ENCODE data around the gene VAV3. TPM values are rescaled to one million over a fixed set of nuclear protein-coding genes. Genes with fewer than 3 reads are reported as not detected.

The VAV3 gene
- total and polyA plus RNA-seq, 4 donors, result 1.7 to 14.4 (median 7.6) TPM

GRCh38 chr1:107710005-107710404, 255.0 kb downstream of the VAV3 start:
- Histone ChIP-seq H3K36me3 (ENCODE audit: control insufficient read depth in 4 of 4, insufficient read depth in 4 of 4, low read length in 4 of 4) (no peaks in the 10 kb centered on the region), H3K4me3 (no peak overlapping the region), H3K27ac (ENCODE audit: low read depth in 1 of 2, low read length in 1 of 2) (no peak overlapping the region), H3K4me1 (ENCODE audit: control insufficient read depth in 5 of 5, insufficient read depth in 5 of 5, low read length in 5 of 5) (no peaks in the 10 kb centered on the region), H3K9me3 (ENCODE audit: control insufficient read depth in 4 of 4, insufficient read depth in 3 of 4, low read length in 3 of 4) (no peaks in the 10 kb centered on the region), H3K27me3 (ENCODE audit: control insufficient read depth in 3 of 3, insufficient read depth in 3 of 3, low read length in 2 of 3) (no peaks in the 10 kb centered on the region), H3K9ac (ENCODE audit: insufficient read depth in 1 of 2, low read length in 2 of 2) (no peak overlapping the region)
- ATAC-seq (ENCODE audit: insufficient read depth, low FRiP score), result no peak
- no peak for DNase-seq
- TF ChIP-seq CTCF (IDR thresholded peaks at IDR 0.05; ENCODE audit: control extremely low read depth, extremely low read depth), result no peak

- H3K4me3 ChIP-seq, result no peak overlapping the region
- no peaks in the 10 kb centered on the region for H3K4me1 ChIP-seq (ENCODE audit: control insufficient read depth in 5 of 5, insufficient read depth in 5 of 5, low read length in 5 of 5)
- ATAC-seq (ENCODE audit: insufficient read depth, low FRiP score), result no peak
- no peak overlapping the region for H3K27ac ChIP-seq (ENCODE audit: low read depth in 1 of 2, low read length in 1 of 2)
- no peak for TF ChIP-seq CTCF (IDR thresholded peaks at IDR 0.05; ENCODE audit: control extremely low read depth, extremely low read depth)
- peaks cover 0 to 2% (median 0%) of the 10 kb centered on the region in 4 donors for H3K36me3 ChIP-seq (ENCODE audit: control insufficient read depth in 4 of 4, insufficient read depth in 4 of 4, low read length in 4 of 4)
- no peaks in the 10 kb centered on the region for H3K9me3 ChIP-seq (ENCODE audit: control insufficient read depth in 4 of 4, insufficient read depth in 3 of 4, low read length in 3 of 4)
- no peak overlapping the region for H3K9ac ChIP-seq (ENCODE audit: insufficient read depth in 1 of 2, low read length in 2 of 2)
- DNase-seq, result no peak
- no peaks in the 10 kb centered on the region for H3K27me3 ChIP-seq (ENCODE audit: control insufficient read depth in 3 of 3, insufficient read depth in 3 of 3, low read length in 2 of 3)
- 90 to 99% methylated on average over 2 of the region's 2 CpGs for WGBS, 2 donors
Observed at GRCh38 chr1:107707111-107707510, 257.9 kb downstream of the VAV3 start.

GRCh38 chr1:107706182-107706581, 258.8 kb downstream of the VAV3 start:
- no peak for TF ChIP-seq CTCF (IDR thresholded peaks at IDR 0.05; ENCODE audit: control extremely low read depth, extremely low read depth)

GRCh38 chr1:107704911-107705310, 260.1 kb downstream of the VAV3 start:
- no peak for TF ChIP-seq CTCF (IDR thresholded peaks at IDR 0.05; ENCODE audit: control extremely low read depth, extremely low read depth)
- no peak for ATAC-seq (ENCODE audit: insufficient read depth, low FRiP score)
- Histone ChIP-seq H3K36me3 (ENCODE audit: control insufficient read depth in 4 of 4, insufficient read depth in 4 of 4, low read length in 4 of 4) (peaks cover 0 to 2% (median 0%) of the 10 kb centered on the region in 4 donors), H3K9me3 (ENCODE audit: control insufficient read depth in 4 of 4, insufficient read depth in 3 of 4, low read length in 3 of 4) (no peaks in the 10 kb centered on the region), H3K27me3 (ENCODE audit: control insufficient read depth in 3 of 3, insufficient read depth in 3 of 3, low read length in 2 of 3) (no peaks in the 10 kb centered on the region), H3K4me1 (ENCODE audit: control insufficient read depth in 5 of 5, insufficient read depth in 5 of 5, low read length in 5 of 5) (no peaks in the 10 kb centered on the region), H3K4me3 (no peak overlapping the region), H3K27ac (ENCODE audit: low read depth in 1 of 2, low read length in 1 of 2) (no peak overlapping the region), H3K9ac (ENCODE audit: insufficient read depth in 1 of 2, low read length in 2 of 2) (no peak overlapping the region)
- no peak for DNase-seq
- WGBS, 2 donors, result 85 to 92% methylated on average over 2 of the region's 2 CpGs

More at GRCh38 chr1:107706182-107706581, 258.8 kb downstream of the VAV3 start:
- Histone ChIP-seq H3K9ac (ENCODE audit: insufficient read depth in 1 of 2, low read length in 2 of 2) (no peak overlapping the region), H3K4me1 (ENCODE audit: control insufficient read depth in 5 of 5, insufficient read depth in 5 of 5, low read length in 5 of 5) (no peaks in the 10 kb centered on the region), H3K27me3 (ENCODE audit: control insufficient read depth in 3 of 3, insufficient read depth in 3 of 3, low read length in 2 of 3) (no peaks in the 10 kb centered on the region), H3K27ac (ENCODE audit: low read depth in 1 of 2, low read length in 1 of 2) (no peak overlapping the region), H3K4me3 (no peak overlapping the region), H3K9me3 (ENCODE audit: control insufficient read depth in 4 of 4, insufficient read depth in 3 of 4, low read length in 3 of 4) (no peaks in the 10 kb centered on the region), H3K36me3 (ENCODE audit: control insufficient read depth in 4 of 4, insufficient read depth in 4 of 4, low read length in 4 of 4) (peaks cover 0 to 2% (median 0%) of the 10 kb centered on the region in 4 donors)
- WGBS, 2 donors, result 91 to 98% methylated on average over 6 of the region's 6 CpGs
- DNase-seq (no peak), ATAC-seq (ENCODE audit: insufficient read depth, low FRiP score) (no peak)
